Astrocyte of the hippocampus (primary cell): ENCODE data around the gene HDAC3.

Source experiments
- DNase-seq: peaks from one replicate; pipeline ENCODE4 v3.0.0; 2011; ENCODE audit warnings: low read depth, low spot score

The HDAC3 gene

DNA sequence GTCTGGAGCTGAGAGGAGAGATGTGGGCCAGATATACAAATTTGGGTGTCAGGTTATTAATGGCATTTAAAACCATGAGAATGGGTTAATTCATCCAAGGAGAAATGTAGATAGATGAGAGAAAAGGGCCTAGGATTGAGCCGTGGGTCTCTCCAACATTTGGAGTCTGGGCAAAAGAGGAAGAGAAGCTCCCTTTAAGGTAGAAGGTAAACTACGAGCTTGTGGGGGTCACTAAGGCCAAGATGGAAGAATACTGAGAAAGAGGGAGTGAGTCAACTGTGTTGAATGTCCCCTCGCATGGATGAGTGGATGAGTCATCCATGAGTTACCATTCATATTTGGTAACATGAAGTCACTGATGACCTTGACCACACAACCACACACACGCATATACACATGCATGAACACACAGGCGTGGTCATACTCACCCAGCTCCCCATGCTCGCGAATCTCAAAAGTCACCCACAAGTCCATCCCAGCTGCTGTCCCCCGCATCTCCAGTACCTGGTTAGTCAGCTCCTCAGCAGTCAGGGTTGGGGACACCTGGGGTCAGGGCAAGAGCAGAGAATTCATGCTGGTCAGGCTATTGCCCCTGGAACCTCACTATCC lies 21.4 kb upstream of the HDAC3 start:
- DNase-seq: peak; percentile 81

DNA sequence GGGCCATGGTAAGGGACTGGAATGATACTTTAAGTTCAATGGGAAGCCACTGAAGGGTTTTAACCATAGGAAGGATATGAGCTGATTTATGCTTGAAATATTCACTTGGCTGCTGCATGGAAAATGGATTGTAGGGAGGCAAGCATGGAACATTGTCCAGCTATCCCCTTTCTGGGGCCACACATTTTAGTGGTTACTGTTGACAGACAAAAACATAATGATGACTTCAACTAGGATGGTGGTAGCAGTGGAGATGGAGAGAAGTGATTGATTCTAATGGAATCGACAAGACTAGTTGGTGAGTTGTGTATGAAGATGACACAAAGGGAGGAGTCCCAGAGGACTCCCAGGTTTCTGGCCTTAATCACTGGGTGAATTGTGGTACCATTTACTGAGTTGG lies 20.8 kb upstream of the HDAC3 start:
- DNase-seq: no peak

DNA sequence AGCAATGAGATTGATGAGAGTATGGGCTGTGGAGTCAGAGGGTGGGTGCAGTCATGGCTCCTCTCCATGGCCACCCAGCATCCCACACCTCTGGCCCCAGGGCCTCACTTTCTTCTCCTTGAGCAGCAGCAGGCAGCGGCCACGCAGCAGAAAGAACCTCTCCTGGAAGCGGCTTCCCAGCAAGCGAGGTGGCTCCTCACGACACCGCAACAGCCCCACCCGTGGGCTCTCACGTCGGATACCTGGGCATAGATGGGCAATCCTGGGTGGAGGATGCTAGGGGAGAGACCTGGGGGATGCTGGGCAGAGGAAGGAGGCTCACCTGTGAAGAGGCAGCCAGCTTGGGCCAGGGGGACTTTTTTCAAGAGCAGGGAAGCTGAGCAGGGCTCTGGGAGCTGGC lies 19.7 kb upstream of the HDAC3 start:
- no peak for DNase-seq

DNA sequence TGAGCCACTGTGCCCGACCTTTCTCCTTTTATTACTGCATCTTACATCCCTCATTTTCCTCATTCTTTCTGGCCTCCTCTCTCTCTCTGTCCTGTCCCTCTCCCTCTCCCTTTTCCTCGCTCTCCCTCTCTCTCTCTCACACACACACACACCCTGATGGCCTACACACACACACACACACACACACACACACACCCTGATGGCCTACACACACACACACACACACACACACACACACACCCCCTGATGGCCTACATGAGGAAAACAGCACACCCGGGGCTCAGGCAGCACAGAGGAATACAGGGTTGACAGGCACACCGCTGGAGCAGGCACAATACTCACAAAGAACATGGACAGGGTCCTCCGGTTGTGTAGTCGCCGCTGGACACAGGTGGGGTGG lies 18.4 kb upstream of the HDAC3 start:
- DNase-seq: no peak

DNA sequence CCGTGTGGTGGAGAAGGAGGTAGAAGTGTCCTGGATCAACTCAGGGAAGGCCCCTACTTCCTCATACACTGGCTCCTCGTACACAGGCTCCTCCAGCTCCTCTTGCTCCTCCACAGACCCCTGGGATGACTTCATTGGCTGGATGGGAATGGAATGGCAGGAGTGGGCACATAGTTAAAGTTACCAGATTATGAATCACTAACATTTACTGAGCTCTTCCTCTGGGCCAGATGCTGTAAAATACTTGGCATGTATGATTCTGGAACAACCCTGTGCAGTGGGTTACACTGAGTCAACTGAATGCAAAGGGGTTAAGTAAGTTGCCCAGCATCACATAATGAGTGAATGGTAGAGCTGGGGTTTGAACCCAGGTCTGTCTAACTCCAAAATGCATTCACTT lies 17.6 kb upstream of the HDAC3 start:
- peak; percentile 69 for DNase-seq

DNA sequence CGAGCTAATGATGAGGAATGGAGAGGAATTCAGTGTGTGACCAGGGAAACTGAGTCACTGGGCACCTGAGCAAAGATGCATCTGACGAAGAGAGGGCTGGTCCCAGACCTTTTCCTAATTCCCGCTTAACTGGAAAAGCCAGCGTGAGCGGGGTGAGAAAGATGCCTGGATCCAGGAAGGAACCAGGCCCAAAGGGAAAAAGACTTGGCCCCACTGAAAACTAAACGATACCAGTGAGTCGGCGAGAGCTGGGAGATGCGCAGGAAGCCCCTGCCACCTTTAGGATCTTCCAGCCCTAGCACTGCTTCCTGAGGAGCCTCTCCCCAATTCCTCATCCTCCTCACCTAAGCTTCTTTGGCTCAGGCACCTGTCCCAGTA lies 15.1 kb upstream of the HDAC3 start:
- DNase-seq: no peak

DNA sequence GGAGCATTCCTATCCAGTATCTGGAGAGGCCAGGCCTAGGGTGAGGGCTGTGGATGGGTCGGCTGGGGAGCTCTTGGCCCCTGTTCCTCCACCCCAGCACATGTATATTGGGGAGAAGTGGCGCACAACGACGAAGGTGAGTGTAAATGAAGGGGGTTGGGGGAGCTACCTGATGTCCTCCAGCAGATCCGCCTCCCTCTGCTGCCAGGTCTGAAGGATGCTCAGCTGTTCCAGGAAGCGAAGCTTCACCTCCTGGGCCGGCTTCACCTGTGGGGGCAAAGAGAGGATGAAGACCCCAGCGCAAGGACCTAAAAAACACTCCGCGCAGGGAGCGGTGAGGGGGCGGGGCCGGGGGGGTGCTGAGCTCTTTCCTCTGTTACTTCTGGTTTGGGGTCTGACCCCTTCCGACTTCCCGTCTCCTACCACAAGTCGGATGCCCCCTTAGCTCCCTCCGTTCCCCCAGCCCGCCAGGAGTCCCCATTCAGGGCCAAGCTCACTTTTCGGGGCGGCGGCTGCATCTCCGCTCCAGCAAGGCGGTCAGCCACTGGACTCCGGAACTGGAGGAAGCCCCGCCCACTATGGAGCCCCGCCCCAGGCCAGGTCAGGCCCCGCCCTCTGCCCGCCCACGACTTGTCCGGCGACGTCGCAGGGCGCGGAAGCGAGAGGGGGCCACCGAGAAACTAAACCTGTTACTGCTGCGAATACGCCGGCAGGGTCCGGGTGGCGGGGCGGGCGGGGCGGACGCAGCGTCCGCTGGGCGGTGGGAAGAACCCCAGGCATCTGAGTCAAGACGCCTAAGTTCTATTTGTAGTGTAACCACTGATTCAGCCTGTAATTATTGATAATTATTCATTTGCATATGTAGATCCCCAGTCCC lies 14.4 kb upstream of the HDAC3 start, which contains the start of gene FCHSD1:
Gene FCHSD1 (minus strand): TSS at position 568 of the 877 bp plus-strand sequence. CDS start 50 bp downstream, at position 518.
- peak; percentile 91 for DNase-seq

DNA sequence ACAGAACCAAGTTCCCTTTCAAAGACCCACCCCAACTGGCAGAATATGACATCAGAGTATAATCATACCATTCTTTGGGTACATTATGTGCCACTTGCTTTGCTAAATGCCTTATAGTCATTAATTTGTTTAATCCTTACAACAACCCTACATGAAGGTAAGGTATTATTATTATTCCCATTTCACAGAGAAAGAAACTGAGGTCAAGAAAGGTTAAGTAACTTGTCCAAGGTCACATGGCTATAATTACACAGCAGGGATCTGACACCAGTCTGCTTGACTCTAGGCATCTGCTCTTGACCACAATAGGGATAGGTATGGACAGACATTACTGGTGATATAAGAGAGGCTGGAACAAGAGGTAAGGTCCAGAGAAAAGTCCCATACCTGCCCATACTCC lies 13.3 kb upstream of the HDAC3 start:
- DNase-seq: no peak

DNA sequence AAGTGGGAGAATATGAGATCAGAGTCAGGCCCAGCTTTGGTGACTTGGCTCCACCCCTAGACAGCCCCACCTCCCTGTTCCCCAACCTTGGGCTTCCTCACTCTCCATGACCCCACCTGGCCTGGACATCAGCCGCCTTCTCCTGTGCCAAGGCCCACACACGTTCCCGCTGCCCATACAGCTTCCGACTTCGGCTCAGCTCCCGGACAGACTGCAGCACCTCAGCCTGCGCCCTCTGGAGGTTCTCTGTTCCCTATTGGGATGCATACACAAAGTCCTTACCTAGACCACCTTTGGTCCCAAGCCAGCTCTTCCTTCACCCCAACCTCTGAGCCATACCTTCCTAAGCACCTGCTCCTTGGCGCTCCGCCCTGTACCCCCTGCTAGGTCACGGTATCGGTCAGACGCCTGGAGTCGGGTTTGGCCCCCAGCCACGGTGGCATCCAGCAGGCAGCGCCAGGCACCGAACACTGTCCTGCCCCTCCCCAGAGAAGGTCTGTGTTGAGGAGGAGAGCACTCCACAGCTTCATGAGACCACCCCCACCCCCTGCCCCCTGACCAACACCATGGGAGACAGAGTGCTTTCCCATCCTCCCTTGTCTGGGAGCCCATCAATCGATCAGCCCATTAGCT lies 12.5 kb upstream of the HDAC3 start:
- DNase-seq: no peak

DNA sequence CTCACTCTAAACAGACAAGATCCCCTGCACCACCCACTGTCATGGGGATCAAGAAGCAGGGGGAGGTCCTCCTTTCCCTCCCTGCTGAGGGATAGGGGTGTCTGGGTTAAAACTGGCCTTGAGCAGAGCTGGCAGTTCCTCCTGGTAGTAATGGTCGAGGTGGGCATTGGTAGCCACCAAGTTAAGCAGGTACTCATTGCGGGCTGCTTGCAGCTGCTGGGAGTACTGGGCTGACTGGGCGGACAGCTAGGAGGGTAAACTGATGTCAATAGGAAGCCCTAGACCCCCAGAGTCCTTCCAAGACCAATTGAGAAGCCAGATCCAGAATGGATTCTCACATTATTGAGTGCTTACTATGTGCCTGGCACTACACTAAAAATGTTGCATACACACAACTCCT lies 11.2 kb upstream of the HDAC3 start:
- no peak for DNase-seq

DNA sequence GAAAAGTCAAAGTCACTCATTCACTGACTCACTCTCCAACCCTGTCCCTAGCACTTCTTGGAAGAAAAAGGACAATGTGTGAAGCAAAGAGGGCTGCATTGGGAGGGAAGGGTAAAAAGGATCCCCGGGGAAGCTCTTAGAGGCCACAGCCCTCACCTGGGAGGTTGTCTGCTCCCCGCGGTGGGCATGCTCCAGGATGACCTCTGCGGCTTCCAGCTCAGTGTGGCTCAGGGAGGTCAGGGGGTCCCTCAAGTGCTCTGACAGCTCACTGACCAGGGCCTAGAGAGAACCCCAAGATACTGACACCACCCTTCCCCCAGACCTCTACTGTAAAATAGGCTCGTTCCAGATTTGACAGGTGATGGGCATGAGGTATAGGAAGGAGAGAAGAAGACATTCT lies 10.6 kb upstream of the HDAC3 start:
- DNase-seq: no peak

DNA sequence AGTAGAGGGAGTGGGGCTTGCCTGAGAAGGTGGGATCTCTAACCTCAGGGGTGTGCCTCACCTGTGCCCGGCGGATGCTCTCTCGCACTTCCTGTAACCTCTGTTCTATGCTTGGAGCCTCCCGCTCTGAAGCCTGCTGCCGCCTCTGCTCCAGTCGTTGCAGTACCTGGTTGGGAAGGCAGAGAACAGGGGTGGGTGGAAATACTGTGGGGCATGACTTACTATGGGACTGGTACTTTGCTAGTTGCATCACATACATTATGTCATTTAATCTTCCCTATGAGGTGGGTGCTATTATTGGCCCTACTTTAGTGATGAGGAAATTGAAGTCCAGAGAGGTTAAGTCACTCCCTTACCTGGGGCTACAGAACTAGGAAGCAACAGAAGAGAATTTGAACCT lies 9.4 kb upstream of the HDAC3 start:
- no peak for DNase-seq

DNA sequence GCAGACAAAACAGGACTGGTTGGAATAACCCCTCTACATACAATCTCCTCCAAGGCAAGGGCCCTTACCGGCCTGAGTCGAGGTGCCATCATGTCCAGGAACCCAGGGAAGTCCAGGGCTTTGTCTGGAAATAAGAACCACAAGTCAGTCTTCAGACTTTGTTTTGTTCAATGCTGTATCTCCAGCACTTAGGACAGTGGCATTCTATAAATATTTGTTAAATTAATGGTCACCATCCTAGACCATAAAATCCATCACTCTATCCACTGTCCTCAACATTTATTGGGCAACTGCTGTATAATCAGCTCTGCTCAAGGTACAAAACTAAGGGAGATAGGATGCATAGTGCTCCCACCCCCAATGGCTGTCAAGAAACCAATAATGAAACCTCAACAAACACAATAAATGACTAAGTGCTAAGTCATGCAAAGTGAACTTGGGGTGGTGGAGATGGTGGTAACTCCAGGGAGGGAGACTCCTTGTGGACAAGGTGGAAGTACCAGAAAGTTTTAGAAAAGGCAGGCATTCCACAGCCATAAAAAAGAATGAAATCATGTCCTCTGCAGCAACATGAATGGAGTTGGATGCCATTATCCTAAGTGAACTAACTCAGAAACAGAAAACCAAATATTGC lies 5.1 kb upstream of the HDAC3 start:
- peak; percentile 83 for DNase-seq

DNA sequence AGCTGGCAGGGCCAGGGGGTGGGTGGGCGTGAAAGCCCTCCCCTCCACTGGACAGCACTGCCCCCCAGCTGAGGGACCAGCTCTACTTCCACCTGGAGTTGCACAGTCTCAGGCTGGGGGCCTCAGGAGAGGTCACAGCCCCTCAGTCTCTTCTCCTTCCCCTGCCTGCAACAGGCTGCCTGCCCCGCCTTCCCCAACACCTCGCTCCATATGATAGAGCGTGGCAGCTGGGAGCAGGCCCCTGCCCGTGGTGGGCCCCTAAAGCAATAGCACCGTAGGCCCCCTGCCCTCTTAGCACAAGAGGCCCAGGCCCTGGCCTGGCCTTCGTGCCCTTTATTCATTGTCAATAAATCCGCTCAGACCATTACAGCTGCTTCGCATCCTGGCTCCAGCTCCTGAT lies 4.0 kb upstream of the HDAC3 start:
- no peak for DNase-seq

DNA sequence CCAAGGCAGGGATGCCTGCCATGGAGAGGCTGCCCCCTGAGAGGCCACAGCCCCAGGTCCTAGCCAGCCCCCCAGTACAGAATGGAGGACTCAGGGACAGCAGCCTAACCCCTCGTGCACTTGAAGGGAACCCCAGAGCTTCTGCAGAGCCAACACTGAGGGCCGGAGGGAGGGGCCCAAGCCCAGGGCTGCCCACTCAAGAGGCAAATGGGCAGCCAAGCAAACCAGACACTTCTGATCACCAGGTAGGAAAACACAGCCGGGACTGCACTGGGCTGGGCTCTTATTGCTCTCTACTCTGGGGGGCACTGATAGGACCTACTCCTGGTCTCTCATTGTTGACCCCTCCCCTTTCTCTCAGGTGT lies 3.4 kb upstream of the HDAC3 start:
- DNase-seq: no peak

DNA sequence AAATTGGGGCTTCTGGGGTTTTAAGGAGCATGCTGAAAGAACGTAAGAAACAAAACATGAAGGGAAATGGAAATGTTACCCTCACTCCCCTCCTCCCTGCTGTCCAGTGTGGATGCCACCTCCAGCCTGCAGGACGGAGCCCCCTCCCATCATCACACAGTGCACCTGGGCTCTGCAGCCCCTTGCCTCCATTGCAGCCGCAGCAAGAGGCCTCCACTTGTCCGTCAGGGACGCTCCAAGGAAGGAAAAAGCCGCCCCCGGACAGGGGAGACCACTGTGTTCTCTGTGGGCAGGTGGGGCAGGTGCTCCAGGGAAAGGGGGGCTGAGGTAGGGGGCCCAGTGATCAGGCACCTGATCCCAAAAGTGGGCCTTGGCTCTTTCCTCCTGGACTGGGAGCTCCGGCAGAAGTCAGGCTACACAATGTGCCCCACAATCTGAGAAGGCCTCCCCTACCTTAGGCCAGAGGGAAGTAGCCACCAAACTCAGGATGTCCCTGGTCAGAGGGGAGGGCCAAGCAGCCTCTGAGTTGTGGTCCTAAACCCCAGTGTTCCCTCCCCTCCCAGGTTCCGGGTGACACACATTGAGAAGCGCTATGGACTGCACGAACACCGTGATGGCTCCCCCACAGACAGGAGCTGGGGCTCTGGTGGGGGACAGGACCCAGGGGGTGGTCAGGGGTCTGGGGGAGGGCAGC lies 2.9 kb upstream of the HDAC3 start:
- no peak for DNase-seq

DNA sequence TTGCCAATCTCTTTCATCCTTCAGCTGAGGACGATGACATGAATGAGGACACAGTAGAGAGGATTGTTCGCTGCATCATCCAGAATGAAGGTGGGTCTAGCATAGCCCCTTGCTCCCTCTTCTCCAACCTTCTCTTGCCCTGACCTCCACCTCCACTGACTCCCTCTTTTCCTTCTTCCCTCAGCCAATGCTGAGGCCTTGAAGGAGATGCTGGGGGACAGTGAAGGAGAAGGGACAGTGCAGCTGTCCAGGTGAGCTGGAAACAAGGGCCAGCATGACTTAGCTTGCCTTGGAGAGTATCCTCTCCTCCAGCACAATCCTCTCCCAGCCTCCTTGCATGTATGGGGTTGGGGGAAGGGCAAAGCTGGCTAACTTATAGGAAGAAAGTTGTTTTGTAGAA lies 2.1 kb upstream of the HDAC3 start:
- no peak for DNase-seq

DNA sequence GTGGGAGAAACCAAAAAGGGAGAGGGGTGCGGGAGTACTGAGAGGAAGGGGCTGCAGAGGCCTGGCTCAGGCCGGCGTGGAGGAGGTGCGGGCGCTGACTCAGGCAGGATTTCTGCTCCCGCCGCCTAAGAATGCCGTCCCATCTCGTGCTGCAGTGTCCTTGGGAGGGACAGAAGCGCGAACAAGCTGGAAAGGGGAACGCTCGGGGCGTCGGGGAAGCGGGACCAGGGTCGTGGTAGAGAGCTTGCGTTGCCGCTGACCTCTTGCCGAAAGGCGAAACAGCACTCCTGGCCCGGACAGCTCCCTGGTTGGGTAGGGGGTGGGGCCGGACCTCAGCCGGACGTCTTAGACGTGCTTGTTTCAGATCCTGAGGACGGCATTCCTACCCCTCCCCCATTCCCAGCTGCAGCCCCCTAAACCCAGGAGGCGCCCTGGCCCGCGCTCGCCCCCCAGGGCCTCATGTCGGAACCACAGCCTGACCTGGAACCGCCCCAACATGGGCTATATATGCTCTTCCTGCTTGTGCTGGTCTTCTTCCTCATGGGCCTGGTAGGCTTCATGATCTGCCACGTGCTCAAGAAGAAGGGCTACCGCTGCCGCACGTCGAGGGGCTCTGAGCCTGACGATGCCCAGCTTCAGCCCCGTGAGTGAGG lies 1.2 kb upstream of the HDAC3 start:
- peak; percentile 68 for DNase-seq

DNA sequence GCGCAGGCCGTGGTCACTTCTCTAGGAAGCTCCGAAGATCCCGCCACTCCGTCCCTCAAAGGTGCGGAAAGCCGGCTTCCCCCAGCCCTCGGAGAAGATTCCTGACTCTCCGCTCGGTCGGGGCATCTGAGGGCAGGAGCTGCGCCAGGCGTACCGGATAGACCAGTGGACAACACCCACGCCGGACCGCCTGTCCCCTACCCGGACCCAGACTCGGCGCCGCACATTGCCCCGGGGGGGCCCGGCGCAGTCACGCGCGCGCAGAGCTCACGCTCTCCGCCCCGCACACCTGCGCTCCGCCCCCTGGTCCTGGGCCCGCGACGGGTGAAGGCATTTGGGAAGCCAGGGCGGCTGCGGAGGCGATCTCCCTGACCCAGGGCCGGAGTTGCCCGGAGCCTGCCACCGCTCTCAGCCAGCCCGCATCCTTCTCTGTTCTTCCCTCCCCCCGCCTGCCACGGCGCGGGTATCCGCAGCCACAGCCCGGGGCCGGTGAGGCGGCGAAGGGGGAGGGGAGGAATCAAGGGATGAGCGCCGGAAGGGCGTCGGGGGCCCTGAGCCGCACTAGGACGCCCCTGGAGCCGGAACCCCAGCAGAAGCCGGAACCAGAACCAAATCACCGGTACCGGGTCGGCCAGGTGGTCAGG lies 596 bp upstream of the HDAC3 start:
- DNase-seq: no peak

DNA sequence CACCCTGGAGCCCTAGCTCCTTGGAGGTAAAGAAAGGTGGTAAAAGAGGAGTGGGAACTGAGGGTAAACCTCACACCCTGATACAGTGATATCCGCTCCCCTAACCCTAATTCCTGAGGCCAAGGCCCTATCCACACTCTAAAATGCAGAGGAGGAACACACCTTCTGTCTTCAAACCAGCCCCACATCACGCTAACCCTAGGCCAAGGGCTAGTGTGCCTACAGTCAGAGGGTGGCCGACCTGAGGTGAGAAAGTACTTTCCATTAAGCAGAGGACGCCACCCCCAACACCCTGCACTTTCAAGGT lies 590 bp downstream of the HDAC3 start:
- no peak for DNase-seq

DNA sequence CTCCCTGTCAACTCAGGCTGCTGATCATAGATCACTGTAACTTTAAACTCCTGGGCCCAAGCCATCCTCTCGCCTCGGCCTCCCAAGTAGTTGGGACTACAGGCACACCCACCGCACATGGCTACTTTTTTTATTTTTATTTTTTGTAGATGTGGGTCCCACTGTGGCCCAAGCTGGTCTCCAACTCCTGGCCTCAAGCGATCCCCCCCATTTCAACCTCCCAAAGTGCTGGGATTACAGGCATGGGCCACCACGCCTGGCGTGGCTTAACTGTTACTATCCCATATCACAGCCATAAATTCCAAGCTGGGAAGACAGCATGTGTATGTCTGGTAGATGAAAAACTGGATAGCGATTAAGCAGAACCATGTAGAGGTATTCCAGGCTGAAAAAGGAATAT lies 1.0 kb downstream of the HDAC3 start:
- no peak for DNase-seq
